ENCODE results near the gene DCUN1D3.

DNA sequence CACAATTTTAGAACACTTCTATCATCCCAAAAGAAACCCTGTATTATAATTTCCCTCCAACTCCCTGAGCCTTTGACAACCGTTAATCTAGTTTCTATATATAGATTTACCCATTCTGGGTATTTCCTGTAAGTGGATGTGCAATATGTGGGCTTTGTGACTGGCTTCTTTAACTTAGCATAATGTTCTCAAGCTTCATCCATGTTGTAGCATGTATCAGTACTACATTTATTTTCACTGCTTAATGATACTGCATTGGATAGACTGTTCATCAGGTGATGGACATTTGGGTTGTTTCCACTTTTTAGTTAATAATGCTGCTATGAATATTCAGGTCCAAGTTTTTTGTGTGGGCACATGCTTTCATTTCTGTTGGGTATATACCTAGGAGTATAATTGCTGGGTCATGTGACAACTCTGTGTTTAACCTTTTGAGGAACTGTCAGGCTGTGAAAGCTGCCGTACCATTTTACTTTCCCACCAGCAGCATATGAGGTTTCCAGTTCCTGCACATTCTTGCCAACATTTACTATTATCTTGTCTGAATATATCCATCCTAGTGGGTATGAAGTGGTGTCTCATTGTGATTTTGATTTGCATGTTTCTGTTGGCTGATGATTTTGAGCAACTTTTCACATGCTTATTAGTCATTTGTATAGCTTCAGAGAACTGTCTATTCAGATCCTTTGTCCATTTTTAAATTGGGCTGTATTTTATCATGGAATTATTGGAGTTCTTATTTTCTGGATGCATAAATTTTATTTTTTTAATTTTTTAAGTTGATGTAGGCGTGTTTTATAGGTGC lies 77.4 kb downstream of the DCUN1D3 start:
- TF ChIP-seq, protein P1, sequence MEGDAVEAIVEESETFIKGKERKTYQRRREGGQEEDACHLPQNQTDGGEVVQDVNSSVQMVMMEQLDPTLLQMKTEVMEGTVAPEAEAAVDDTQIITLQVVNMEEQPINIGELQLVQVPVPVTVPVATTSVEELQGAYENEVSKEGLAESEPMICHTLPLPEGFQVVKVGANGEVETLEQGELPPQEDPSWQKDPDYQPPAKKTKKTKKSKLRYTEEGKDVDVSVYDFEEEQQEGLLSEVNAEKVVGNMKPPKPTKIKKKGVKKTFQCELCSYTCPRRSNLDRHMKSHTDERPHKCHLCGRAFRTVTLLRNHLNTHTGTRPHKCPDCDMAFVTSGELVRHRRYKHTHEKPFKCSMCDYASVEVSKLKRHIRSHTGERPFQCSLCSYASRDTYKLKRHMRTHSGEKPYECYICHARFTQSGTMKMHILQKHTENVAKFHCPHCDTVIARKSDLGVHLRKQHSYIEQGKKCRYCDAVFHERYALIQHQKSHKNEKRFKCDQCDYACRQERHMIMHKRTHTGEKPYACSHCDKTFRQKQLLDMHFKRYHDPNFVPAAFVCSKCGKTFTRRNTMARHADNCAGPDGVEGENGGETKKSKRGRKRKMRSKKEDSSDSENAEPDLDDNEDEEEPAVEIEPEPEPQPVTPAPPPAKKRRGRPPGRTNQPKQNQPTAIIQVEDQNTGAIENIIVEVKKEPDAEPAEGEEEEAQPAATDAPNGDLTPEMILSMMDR (IDR thresholded peaks at IDR 0.05; ENCODE audit: extremely low read depth in 1 of 2, insufficient read depth in 1 of 2, low read depth in 1 of 2, low read length in 2 of 2), result no peak
- TF ChIP-seq EZH2 (IDR thresholded peaks at IDR 0.05; ENCODE audit: borderline replicate concordance, low read depth, low read length, severe bottlenecking) (no peak), GATA2 (IDR thresholded peaks at IDR 0.05; ENCODE audit: insufficient read depth, insufficient read length, low read depth, low read length) (no peak), POLR2A (IDR thresholded peaks at IDR 0.05; ENCODE audit: low read depth, low read length) (no peak), POLR2AphosphoS5 (IDR thresholded peaks at IDR 0.05; ENCODE audit: insufficient read depth, low read depth, low read length) (no peak), MYC (IDR thresholded peaks at IDR 0.05; ENCODE audit: low read depth, low read length) (no peak)
- TF ChIP-seq, protein P2, sequence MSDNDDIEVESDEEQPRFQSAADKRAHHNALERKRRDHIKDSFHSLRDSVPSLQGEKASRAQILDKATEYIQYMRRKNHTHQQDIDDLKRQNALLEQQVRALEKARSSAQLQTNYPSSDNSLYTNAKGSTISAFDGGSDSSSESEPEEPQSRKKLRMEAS (IDR thresholded peaks at IDR 0.05; ENCODE audit: insufficient read depth, insufficient read length), result no peak

Data from endothelial cell of umbilical vein (primary cell).